IPS-NIHi7 (cell line): ENCODE measurements around the gene NECAB3.
"Not testable (repeated sequence)": the region's sequence is repeated elsewhere in the genome, so short reads cannot be mapped to it uniquely, and the experiment has no call there.

Experiments used
- DNase-seq: peaks from one replicate; pipeline ENCODE4 v3.0.0; 2012; ENCODE audit warnings: mixed read lengths; ENCODE audit errors: extremely low spot score

Gene NECAB3

GRCh38 chr20:33650111-33650752 lies 24.0 kb downstream of the NECAB3 start:
- DNase-seq, result no peak

- DNase-seq, result no peak
Observed at GRCh38 chr20:33649201-33649681, 25.0 kb downstream of the NECAB3 start.

GRCh38 chr20:33648396-33649004 lies 25.7 kb downstream of the NECAB3 start:
- DNase-seq, result no peak

- DNase-seq, result no peak
Observed at GRCh38 chr20:33647603-33648395, 26.4 kb downstream of the NECAB3 start.

GRCh38 chr20:33646959-33647602 lies 27.1 kb downstream of the NECAB3 start:
- DNase-seq, result peak; percentile 79

GRCh38 chr20:33646191-33646590 lies 28.0 kb downstream of the NECAB3 start:
- no peak for DNase-seq

GRCh38 chr20:33645396-33645795 lies 28.8 kb downstream of the NECAB3 start:
- DNase-seq, result no peak

- no peak for DNase-seq
Observed at GRCh38 chr20:33645072-33645358, 29.2 kb downstream of the NECAB3 start.

GRCh38 chr20:33644313-33645071 lies 29.7 kb downstream of the NECAB3 start:
- DNase-seq, result no peak

GRCh38 chr20:33640287-33640686 lies 33.9 kb downstream of the NECAB3 start:
- no peak for DNase-seq

- DNase-seq, result no peak
Observed at GRCh38 chr20:33636776-33637175, 37.5 kb downstream of the NECAB3 start.

GRCh38 chr20:33635341-33635740 lies 38.9 kb downstream of the NECAB3 start:
- DNase-seq, result no peak

- DNase-seq, result not testable (repeated sequence)
Observed at GRCh38 chr20:33631910-33632309, 42.3 kb downstream of the NECAB3 start.

GRCh38 chr20:33630507-33630906 lies 43.7 kb downstream of the NECAB3 start:
- no peak for DNase-seq

GRCh38 chr20:33629979-33630378 lies 44.2 kb downstream of the NECAB3 start:
- no peak for DNase-seq

GRCh38 chr20:33629533-33629932 lies 44.7 kb downstream of the NECAB3 start:
- DNase-seq, result no peak

- no peak for DNase-seq
Observed at GRCh38 chr20:33627577-33628216, 46.5 kb downstream of the NECAB3 start.

- no peak for DNase-seq
Observed at GRCh38 chr20:33626190-33626589, 48.0 kb downstream of the NECAB3 start.

GRCh38 chr20:33624399-33624798 lies 49.8 kb downstream of the NECAB3 start:
- DNase-seq, result no peak

GRCh38 chr20:33622705-33623365 lies 51.4 kb downstream of the NECAB3 start:
- DNase-seq, result no peak
